AG04450 (cell line): ENCODE measurements around the gene LSM8. TPM values are rescaled to one million over a fixed set of nuclear protein-coding genes. Genes with fewer than 3 reads are reported as not detected.
"Not testable (repeated sequence)": the region's sequence is repeated elsewhere in the genome, so short reads cannot be mapped to it uniquely, and the experiment has no call there.

Experiments
- CTCF ChIA-PET: fragments of 300-600, 350-600 bp; formaldehyde crosslinking; extraction: SDS; loops from one replicate; lab custom pipeline; 2022; ENCODE audit warnings: antibody characterized with exemption, inconsistent platforms; lab: Charles Lee
- POLR2A ChIA-PET: fragments of 350-600 bp; formaldehyde crosslinking; extraction: SDS; loops from one replicate; lab custom pipeline; 2021; ENCODE audit warnings: antibody characterized with exemption, inconsistent platforms; lab: Yijun Ruan, JAX
- DNase-seq: peaks from one replicate; pipeline ENCODE4 v3.0.0-alpha.2; 2011; ENCODE audit warnings: low read depth, low spot score
- H3K27ac ChIP-seq: one replicate; pipeline ENCODE4 v1.5.1; 2012; ENCODE audit warnings: low read depth, low read length, control low read depth
- H3K27me3 ChIP-seq: one replicate; pipeline ENCODE4 v1.6.0; 2012; ENCODE audit warnings: low read length; ENCODE audit not compliant: control insufficient read depth, insufficient read depth
- H3K4me3 ChIP-seq: 2 replicates; pipeline ENCODE4 v1.5.1; 2011; ENCODE audit warnings: mild to moderate bottlenecking, low read depth, low read length, control low read depth
- H3K9me3 ChIP-seq: 2 replicates; pipeline ENCODE4 v1.5.1; 2012; ENCODE audit warnings: low read length; ENCODE audit not compliant: control insufficient read depth, insufficient read depth
- polyA minus RNA-seq: library from RNA; depleted of rRNA, polyadenylated mRNA; stranded (reverse); fragments of >200 nt; gene quantifications from 2 replicates; pipeline ENCODE4 v1.2.3, GENCODE V29; 2011; rRNA and poly(A)+ RNA removed
- polyA plus RNA-seq: library from polyadenylated mRNA; depleted of rRNA; stranded (reverse); fragments of >200 nt; gene quantifications from 2 replicates; pipeline ENCODE4 v1.2.3, GENCODE V29; 2011; rRNA removed
- TF ChIP-seq, protein P1 (sequence below): IDR thresholded peaks from 2 replicates; pipeline ENCODE4 v1.5.1; 2011; ENCODE audit warnings: low read depth, low read length, control low read depth, inconsistent platforms

Gene LSM8
- polyA plus RNA-seq, result 37.1 and 42.6 TPM in 2 replicates
- 11.8 and 16.2 TPM in 2 replicates for polyA minus RNA-seq

DNA sequence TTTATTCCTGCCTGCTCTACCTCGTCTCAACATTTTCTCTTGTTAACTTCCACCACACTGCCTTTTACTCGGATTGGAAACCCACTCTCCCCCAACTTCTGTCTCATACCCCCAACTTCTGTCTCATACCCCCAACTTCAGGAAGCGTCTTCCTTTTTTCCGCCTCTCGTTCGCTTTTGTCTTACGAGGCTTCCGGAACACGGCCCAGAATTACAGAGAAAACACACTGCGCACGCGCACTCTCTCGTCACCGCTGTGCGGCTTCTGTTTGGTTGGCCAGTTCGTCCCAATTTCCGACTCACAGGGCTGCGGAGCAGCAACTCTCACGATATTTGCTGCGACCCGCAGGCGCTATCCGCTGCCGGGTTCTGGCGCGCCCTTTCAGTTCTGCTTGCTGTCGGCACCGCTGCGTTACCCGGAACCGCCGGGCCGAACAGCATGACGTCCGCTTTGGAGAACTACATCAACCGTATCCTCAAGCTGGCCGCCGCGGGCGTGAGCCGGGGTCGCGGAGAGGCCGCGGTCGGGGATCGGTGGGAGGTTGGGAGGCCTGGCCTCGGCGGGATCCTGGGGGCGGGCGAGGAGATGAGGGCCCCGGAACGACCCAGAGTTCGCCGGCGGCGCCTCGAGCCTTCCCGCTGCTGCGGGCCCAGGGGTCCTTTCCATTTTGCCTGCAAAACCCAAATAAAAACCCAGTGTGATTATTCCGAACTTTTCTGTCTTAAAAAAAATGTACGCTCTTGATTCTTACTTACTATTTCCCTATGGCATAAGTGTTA lies at the start of gene LSM8:
Gene LSM8 (plus strand): TSS at position 379 of the 779 bp plus-strand sequence. CDS start 60 bp downstream, at position 439.
- no peaks in the 10 kb centered on the region for H3K27me3 ChIP-seq
- peak within 1 kb of the TSS; percentile 92 for H3K27ac ChIP-seq
- ChIA-PET POLR2A (no interaction called here), CTCF (interaction anchor here (2.8 kb wide), 1 partner anchor 12 kb away, joined by 20 read pairs; no protein-coding TSS in a partner anchor)
- H3K4me3 ChIP-seq, result peak within 1 kb of the TSS; percentile 61
- no peaks in the 10 kb centered on the region for H3K9me3 ChIP-seq
- DNase-seq, result peak; percentile 98
- TF ChIP-seq, protein P1, sequence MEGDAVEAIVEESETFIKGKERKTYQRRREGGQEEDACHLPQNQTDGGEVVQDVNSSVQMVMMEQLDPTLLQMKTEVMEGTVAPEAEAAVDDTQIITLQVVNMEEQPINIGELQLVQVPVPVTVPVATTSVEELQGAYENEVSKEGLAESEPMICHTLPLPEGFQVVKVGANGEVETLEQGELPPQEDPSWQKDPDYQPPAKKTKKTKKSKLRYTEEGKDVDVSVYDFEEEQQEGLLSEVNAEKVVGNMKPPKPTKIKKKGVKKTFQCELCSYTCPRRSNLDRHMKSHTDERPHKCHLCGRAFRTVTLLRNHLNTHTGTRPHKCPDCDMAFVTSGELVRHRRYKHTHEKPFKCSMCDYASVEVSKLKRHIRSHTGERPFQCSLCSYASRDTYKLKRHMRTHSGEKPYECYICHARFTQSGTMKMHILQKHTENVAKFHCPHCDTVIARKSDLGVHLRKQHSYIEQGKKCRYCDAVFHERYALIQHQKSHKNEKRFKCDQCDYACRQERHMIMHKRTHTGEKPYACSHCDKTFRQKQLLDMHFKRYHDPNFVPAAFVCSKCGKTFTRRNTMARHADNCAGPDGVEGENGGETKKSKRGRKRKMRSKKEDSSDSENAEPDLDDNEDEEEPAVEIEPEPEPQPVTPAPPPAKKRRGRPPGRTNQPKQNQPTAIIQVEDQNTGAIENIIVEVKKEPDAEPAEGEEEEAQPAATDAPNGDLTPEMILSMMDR, result no peak

DNA sequence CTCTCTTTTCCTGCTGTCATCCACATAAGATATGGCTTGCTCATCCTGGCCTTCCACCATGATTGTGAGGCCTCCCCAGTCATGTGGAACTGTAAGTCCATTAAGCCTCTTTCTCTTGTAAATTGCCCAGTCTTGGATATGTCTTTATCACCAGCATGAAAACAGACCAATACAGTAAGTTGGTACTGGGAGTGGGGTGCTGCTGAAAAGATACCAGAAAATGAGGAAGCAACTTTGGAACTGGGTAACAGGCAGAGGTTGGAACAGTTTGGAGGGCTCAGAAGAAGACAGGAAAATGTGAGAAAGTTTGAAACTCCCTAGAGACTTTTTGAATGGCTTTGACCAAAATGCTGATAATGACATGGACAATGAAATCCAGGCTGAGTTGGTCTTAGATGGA lies 49.5 kb upstream of the LSM8 start:
- CTCF ChIA-PET, result not testable (repeated sequence)

DNA sequence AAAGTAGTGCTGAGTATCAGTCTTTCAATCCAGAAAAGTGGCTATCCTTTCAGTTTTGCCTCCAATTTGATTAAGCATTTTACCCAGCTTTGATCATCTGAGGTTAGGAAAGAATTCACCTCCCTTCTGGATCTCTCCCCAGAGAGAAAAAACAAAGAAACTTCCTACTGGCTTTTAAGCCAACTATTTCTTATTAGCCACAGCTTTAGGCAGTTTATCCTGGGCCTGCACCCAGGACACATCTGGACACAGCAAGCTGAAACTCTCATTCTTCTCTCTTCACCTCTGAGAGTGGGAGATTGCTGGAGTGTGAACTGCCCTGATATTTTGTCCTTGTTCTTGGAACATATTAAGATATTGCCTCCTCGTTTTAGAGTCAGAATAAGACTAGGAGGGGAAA lies 43.5 kb upstream of the LSM8 start:
- Histone ChIP-seq H3K27ac (no peak overlapping the region), H3K4me3 (no peak overlapping the region), H3K27me3 (no peaks in the 10 kb centered on the region), H3K9me3 (no peaks in the 10 kb centered on the region)
- DNase-seq, result no peak
- ChIA-PET POLR2A (no interaction called here), CTCF (no interaction called here)
- TF ChIP-seq, protein P1, result no peak

More for the DNA sequence above, 49.5 kb upstream of the LSM8 start:
- H3K27me3 ChIP-seq, POLR2A ChIA-PET, H3K27ac ChIP-seq, DNase-seq, H3K9me3 ChIP-seq, H3K4me3 ChIP-seq: not testable (repeated sequence)

GRCh38 chr7:118142012-118142411 lies 42.0 kb upstream of the LSM8 start:
- H3K27me3 ChIP-seq, result no peaks in the 10 kb centered on the region
- DNase-seq, result no peak
- H3K9me3 ChIP-seq, result no peaks in the 10 kb centered on the region
- CTCF ChIA-PET, result no interaction called here
- TF ChIP-seq, protein P1, result no peak
- POLR2A ChIA-PET, result no interaction called here
- no peak overlapping the region for H3K4me3 ChIP-seq
- no peak overlapping the region for H3K27ac ChIP-seq

DNA sequence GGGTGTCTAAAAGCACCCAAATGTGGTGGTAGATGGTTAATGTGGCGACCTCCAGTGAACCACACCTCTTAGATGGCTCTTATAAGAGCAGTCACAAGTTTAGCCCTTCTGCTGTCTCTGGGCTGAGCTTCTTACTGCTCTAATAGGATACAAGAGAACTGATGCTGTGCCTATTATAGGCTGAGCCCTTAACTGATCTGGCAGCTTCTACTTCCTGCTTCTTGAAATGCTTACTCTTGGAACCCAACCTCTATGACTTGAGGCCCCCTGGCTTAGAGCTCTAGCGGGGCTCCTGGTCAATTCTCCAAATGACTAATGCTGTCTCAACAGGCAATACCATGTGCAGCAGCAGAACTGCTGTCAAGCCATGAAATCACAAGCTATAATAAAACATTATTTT lies 35.0 kb upstream of the LSM8 start:
- TF ChIP-seq, protein P1, result no peak
- POLR2A ChIA-PET, result no interaction called here
- CTCF ChIA-PET, result no interaction called here
- DNase-seq, result no peak
- Histone ChIP-seq H3K27me3 (no peaks in the 10 kb centered on the region), H3K9me3 (no peaks in the 10 kb centered on the region), H3K27ac (no peak overlapping the region), H3K4me3 (no peak overlapping the region)
